ENCODE results near the gene SHPK.

Gene SHPK

GRCh38 chr17:3660311-3660891, 24.4 kb upstream of the SHPK start:
- DNase-seq (ENCODE audit: low read depth): no peak

DNA sequence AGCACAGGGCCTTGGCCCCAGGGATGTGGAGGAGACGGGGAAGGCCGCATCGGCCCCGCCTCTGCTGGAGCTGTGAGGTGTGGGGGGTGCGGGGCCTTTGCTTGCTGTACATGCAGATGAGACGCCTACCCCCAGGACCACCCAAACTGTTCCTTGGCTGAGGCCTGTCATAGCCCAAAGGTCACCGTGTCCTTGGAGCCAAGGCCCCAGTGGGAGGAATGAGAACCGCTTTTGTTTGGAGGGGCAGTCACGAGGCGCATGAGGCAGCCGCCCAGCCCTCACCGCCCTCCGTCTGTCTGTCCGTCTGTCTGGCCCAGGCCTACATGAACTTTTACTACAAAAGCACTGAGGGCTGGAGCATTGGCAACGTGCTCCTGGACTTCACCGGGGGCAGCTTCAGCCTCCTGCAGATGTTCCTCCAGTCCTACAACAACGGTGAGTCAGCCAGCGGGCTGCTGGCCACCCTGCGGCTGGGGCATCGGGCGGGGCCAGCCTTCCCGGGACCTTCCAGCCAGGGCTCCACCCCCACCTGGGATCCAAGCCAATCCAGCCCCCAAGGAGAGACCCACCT, 23.6 kb upstream of the SHPK start:
- peak; percentile 91 for DNase-seq (ENCODE audit: low read depth)

- DNase-seq (ENCODE audit: low read depth): no peak
Measured at GRCh38 chr17:3658784-3659449, 22.9 kb upstream of the SHPK start.

DNA sequence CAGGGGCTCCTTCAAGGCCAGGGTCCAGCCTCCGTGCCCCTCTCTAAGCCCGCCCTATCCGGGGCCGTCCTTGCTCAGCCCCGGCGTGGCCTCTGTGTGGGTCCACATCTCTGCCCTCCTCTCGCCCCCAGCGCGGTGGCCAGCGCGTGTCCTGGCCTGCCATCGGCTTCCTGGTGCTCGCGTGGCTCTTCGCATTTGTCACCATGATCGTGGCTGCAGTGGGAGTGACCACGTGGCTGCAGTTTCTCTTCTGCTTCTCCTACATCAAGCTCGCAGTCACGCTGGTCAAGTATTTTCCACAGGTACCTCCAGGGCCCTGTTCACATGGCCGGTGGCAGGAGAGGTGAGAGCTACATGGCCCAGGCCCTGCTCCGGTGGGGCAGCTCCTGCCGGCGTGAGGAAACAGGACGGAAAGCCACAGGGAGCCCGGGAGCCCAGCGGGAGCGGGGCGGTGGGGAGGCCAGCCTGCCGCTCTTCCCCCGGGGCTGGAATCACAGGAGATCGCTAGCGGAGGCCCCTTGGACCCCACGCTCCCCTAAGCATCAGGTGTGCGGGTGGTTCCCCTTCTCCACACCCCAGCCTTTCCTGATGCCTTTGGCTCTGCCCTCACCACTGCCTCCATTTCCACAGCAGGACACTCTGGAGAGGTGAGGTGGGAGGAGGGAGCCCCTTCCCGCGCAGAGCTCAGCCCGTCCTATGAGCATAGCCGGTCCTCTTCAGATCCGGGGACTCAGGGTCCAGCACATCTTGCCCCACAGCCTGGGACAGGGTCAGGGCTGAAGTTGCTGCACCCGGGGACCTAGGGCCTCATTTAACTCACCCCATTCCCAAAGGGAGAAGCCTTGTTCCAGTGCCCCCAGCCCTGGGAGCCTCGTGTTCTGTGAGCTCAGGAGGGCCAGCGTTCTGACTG, 22.1 kb upstream of the SHPK start:
- no peak for DNase-seq (ENCODE audit: low read depth)

- no peak for DNase-seq (ENCODE audit: low read depth)
Measured at GRCh38 chr17:3657588-3657869, 21.5 kb upstream of the SHPK start.

DNA sequence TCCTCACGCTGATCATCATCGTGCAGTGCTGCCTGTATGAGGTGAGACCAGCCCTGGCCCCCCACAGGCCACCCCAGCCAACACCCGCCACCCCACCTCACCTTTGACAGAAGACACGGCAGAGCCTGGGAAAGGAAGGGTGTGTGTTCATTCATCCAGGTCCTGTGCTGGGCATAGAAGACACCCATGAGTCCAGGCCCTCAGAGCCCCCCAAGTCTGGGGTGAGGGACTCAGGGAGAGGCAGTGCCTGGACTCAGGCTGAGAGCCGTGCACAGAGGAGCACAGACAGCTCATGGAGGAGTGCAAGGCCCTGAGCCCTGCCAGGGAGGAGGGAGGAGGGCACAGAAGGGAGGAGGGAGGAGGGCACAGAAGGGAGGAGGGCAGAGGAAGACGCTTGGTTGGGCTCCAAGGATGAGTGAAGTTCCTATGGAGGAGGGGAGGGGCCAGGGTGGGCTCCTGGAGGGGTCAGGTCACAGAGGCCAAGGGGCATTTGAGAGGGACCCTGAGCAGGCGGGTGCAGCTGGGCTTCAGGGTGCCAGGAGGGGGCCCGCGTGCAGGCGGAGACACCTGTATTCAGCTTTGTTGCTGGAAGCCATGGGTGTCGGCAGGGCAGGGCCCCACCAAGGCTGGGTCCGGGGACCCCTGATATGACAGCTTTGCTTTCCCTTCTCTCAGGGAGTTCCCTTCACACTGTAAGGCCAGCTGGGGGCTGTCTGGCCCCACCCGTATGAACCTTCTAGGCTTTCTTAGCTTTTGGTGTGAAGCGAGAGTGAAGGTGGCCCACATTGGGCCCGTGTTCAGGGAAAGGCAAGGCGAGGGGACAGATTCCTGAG, 20.9 kb upstream of the SHPK start:
- DNase-seq (ENCODE audit: low read depth): no peak

- no peak for DNase-seq (ENCODE audit: low read depth)
Measured at GRCh38 chr17:3656353-3656752, 20.3 kb upstream of the SHPK start.

GRCh38 chr17:3655766-3656165, 19.7 kb upstream of the SHPK start:
- DNase-seq (ENCODE audit: low read depth): no peak

DNA sequence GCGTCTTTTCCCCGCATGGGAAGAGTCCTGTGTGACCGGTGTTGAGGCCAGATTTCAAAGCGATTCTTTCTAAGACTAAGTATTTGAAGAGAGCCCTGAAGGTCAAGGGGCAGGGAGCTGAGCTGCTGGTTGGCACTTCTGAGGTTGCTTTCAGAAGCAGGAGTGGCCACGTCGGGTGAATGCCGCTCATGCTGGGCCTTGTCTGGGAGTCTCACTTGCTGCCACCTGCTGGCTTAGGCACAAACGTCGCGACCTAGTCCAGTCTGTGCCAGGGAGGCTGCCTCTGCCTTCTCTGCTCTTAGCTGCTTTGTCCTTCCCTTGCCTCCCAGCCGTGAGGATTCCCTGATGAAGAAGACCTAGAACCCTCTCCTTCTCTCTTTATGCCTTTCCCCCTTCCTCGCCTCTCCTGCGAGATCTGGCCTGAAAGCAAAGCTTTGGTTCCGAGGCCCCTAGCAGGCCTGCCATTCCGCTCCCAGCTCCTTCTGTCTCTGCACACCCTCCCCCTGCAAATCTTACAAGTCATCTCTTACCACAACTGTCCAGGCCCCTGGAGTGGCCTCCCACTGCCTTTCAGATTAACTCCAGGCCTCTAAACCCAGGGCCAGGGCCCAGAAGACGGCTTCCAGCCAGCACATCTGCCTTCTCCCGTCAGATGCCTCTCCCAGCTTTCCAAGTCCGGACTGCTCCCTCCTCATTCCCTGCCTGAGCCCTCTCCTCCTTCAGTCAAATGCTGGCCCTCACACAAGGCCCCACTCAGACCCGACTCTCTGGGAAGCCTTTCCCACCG, 11.9 kb upstream of the SHPK start:
- peak; percentile 70 for DNase-seq (ENCODE audit: low read depth)

- DNase-seq (ENCODE audit: low read depth): no peak
Measured at GRCh38 chr17:3647251-3647650, 11.2 kb upstream of the SHPK start.

- DNase-seq (ENCODE audit: low read depth): no peak
Measured at GRCh38 chr17:3645310-3645709, 9.3 kb upstream of the SHPK start.

DNA sequence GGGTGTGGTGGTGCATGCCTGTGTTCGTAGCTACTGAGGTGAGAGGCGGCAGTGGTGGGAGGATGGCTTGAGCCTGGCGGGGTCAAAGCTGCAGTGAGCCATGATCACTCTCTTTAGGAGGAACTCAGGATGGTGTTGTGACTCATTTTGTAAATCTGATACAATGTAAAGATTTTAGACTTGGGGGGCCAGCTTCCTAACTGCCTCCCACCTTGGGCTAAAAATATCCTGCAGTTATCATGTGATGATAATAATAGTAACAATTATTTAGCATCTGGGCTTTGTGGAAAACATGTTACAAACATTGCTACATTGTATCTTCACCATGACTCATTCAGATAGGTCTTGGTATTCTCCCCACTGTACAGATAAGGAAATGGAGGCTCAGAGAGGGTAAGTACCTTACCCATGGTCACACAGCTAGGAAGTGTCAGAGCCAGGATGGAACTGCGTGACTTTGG, 7.9 kb upstream of the SHPK start:
- no peak for DNase-seq (ENCODE audit: low read depth)

- no peak for DNase-seq (ENCODE audit: low read depth)
Measured at GRCh38 chr17:3641717-3642486, 5.9 kb upstream of the SHPK start.

GRCh38 chr17:3641014-3641413, 5.0 kb upstream of the SHPK start:
- no peak for DNase-seq (ENCODE audit: low read depth)

GRCh38 chr17:3639981-3640596, 4.0 kb upstream of the SHPK start:
- DNase-seq (ENCODE audit: low read depth): peak; percentile 80

DNA sequence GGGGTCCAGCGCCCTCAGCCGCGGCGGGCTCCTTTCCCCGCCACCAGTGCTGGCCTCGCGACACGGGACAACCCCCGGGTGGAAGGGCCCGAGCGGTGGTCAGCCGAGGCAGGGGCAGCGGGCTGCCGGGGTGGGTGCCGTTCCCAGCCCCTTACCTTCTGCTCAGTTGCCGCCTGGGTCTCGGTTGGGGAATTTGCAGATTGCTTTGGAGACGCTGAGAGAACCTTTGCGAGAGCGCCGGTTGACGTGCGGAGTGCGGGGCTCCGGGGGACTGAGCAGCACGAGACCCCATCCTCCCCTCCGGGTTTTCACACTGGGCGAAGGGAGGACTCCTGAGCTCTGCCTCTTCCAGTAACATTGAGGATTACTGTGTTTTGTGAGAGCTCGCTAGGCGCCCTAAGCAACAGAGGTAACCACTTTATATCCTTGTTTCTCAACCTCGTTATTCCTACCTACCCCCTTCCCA, 891 bp upstream of the SHPK start:
- DNase-seq (ENCODE audit: low read depth): no peak

- DNase-seq (ENCODE audit: low read depth): no peak
Measured at GRCh38 chr17:3635474-3636153, 436 bp downstream of the SHPK start.

GRCh38 chr17:3632287-3632686, 3.8 kb downstream of the SHPK start:
- no peak for DNase-seq (ENCODE audit: low read depth)

GRCh38 chr17:3630781-3631180, 5.3 kb downstream of the SHPK start:
- DNase-seq (ENCODE audit: low read depth): no peak
